Measurements from ENCODE around the gene NEUROG2.

DNA sequence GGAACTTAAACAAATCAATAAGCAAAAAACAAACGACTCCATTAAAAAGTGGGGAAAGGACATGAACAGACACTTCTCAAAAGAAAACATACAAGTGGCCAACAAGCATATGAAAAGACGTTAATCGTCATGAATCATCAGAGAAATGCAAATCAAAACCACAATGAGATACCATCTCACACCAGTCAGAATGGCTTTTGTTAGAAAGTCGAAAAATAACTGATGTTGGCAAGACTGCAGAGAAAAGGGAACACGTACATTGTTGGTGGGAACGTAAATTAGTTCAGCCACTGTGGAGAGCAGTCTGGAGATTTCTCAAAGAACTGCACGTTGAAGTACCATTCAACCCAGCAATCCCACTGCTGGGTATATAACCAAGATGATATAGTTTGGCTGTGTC, 23.7 kb downstream of the NEUROG2 start:
- TF ChIP-seq EZH2 (IDR thresholded peaks at IDR 0.05) = no peak
- TF ChIP-seq CTCF (IDR thresholded peaks at IDR 0.05) = no peak
